H9 (cell line): ENCODE results near the gene NR1H2. TPM values are rescaled to one million over a fixed set of nuclear protein-coding genes. Genes with fewer than 3 reads are reported as not detected.

Experiments
- DNase-seq: peaks from one replicate; pipeline ENCODE4 v3.0.0-alpha.2; 2017
- H2AFZ ChIP-seq: one replicate; pipeline ENCODE4 v1.6.1; 2013; ENCODE audit warnings: mild to moderate bottlenecking, low read length, control low read depth, moderate library complexity
- H2AK5ac ChIP-seq: 2 replicates; pipeline ENCODE4 v1.6.1; 2013; ENCODE audit warnings: low read length, control low read depth, mixed read lengths; ENCODE audit not compliant: insufficient read length
- H2BK120ac ChIP-seq: one replicate; pipeline ENCODE4 v1.6.1; 2013; ENCODE audit warnings: low read depth, mild to moderate bottlenecking, low read length, control low read depth, inconsistent platforms; ENCODE audit not compliant: poor library complexity, severe bottlenecking
- H2BK12ac ChIP-seq: 2 replicates; pipeline ENCODE4 v1.6.1; 2013; ENCODE audit warnings: low read length, control low read depth, mixed read lengths, low read depth; ENCODE audit not compliant: insufficient read length
- H2BK15ac ChIP-seq: 2 replicates; pipeline ENCODE4 v1.6.1; 2013; ENCODE audit warnings: low read depth, low read length, control low read depth
- H2BK20ac ChIP-seq: one replicate; pipeline ENCODE4 v1.6.1; 2013; ENCODE audit warnings: low read depth, mild to moderate bottlenecking, low read length, control low read depth, inconsistent platforms; ENCODE audit not compliant: poor library complexity, severe bottlenecking
- H2BK5ac ChIP-seq: 2 replicates; pipeline ENCODE4 v1.6.1; 2013; ENCODE audit warnings: low read length, control low read depth, mixed read lengths; ENCODE audit not compliant: insufficient read length
- H3K14ac ChIP-seq: 2 replicates; pipeline ENCODE4 v1.6.1; 2013; ENCODE audit warnings: low read length, control low read depth; ENCODE audit not compliant: insufficient read depth
- H3K18ac ChIP-seq: 2 replicates; pipeline ENCODE4 v1.6.1; 2013; ENCODE audit warnings: low read depth, mild to moderate bottlenecking, mixed read lengths, low read length, control low read depth; ENCODE audit not compliant: insufficient read length
- H3K23ac ChIP-seq: 2 replicates; pipeline ENCODE4 v1.6.1; 2013; ENCODE audit warnings: low read length, control low read depth, mixed read lengths, low read depth; ENCODE audit not compliant: insufficient read length
- H3K23me2 ChIP-seq: 2 replicates; pipeline ENCODE4 v1.6.1; 2013; ENCODE audit warnings: low read depth, mild to moderate bottlenecking, mixed read lengths, low read length, control low read depth; ENCODE audit not compliant: insufficient read length, poor library complexity, severe bottlenecking
- H3K27ac ChIP-seq: 2 replicates; pipeline ENCODE4 v1.5.1; 2013; ENCODE audit warnings: low read length, control low read depth, mixed read lengths, low read depth; ENCODE audit not compliant: insufficient read length
- H3K27me3 ChIP-seq: 2 replicates; pipeline ENCODE4 v1.6.1; 2013; ENCODE audit warnings: low read length, control low read depth, inconsistent platforms; ENCODE audit not compliant: insufficient read depth
- H3K4ac ChIP-seq: 2 replicates; pipeline ENCODE4 v1.6.1; 2013; ENCODE audit warnings: low read depth, mild to moderate bottlenecking, control low read depth, inconsistent platforms, low read length, moderate library complexity
- H3K4me1 ChIP-seq: 2 replicates; pipeline ENCODE4 v1.6.1; 2013; ENCODE audit warnings: low read length, control low read depth, inconsistent platforms; ENCODE audit not compliant: insufficient read depth
- H3K4me2 ChIP-seq: 2 replicates; pipeline ENCODE4 v1.6.1; 2013; ENCODE audit warnings: low read length, control low read depth, mixed read lengths; ENCODE audit not compliant: insufficient read length, insufficient read depth
- H3K56ac ChIP-seq: 2 replicates; pipeline ENCODE4 v1.6.1; 2013; ENCODE audit warnings: low read depth, mild to moderate bottlenecking, mixed read lengths, low read length, control low read depth; ENCODE audit not compliant: insufficient read length
- H3K79me1 ChIP-seq: 2 replicates; pipeline ENCODE4 v1.6.1; 2013; ENCODE audit warnings: low read depth, mild to moderate bottlenecking, moderate library complexity, low read length, control low read depth, inconsistent platforms; ENCODE audit not compliant: insufficient read depth, poor library complexity, severe bottlenecking
- H3K79me2 ChIP-seq: 2 replicates; pipeline ENCODE4 v1.6.1; 2013; ENCODE audit warnings: low read length, control low read depth, inconsistent platforms; ENCODE audit not compliant: insufficient read depth
- H3K9ac ChIP-seq: 2 replicates; pipeline ENCODE4 v1.6.1; 2013; ENCODE audit warnings: low read length, control low read depth, mixed read lengths; ENCODE audit not compliant: insufficient read length; ENCODE audit errors: extremely low read depth
- H3K9me3 ChIP-seq: one replicate; pipeline ENCODE4 v1.6.1; 2013; ENCODE audit warnings: low read depth, low read length, inconsistent platforms; ENCODE audit not compliant: control insufficient read depth
- H3T11ph ChIP-seq: one replicate; pipeline ENCODE4 v1.6.1; 2013; ENCODE audit warnings: mild to moderate bottlenecking, low read length, control low read depth, inconsistent platforms
- H4K20me1 ChIP-seq: one replicate; pipeline ENCODE4 v1.6.1; 2013; ENCODE audit not compliant: control insufficient read depth, insufficient read length, insufficient read depth
- H4K5ac ChIP-seq: 2 replicates; pipeline ENCODE4 v1.6.1; 2013; ENCODE audit warnings: low read depth, mild to moderate bottlenecking, mixed read lengths, low read length, control low read depth; ENCODE audit not compliant: insufficient read length
- H4K8ac ChIP-seq: replicated peaks from 2 replicates; pipeline ENCODE4 v1.6.1; 2013; ENCODE audit warnings: low read length, control low read depth, mixed read lengths, low read depth; ENCODE audit not compliant: insufficient read length
- H4K91ac ChIP-seq: 2 replicates; pipeline ENCODE4 v1.6.1; 2013; ENCODE audit warnings: low read depth, mild to moderate bottlenecking, moderate library complexity, mixed read lengths, low read length, control low read depth; ENCODE audit not compliant: insufficient read length
- H3K27ac Mint-ChIP-seq, 3 experiments: 2 replicates in 2 of 3; 3 replicates in 1 of 3; pipeline ENCODE4 v1.8.0; 2020 to 2021; ENCODE audit warnings: mixed read lengths in 3 of 3, mild to moderate bottlenecking in 1 of 3, moderate library complexity in 1 of 3
- H3K27me3 Mint-ChIP-seq: 2 replicates; pipeline ENCODE4 v1.8.0; 2021; ENCODE audit warnings: low read depth, mild to moderate bottlenecking, moderate library complexity, mixed read lengths
- H3K36me3 Mint-ChIP-seq, 3 experiments: 2 replicates in 2 of 3; 3 replicates in 1 of 3; pipeline ENCODE4 v1.8.0; 2020 to 2021; ENCODE audit warnings: low read depth in 3 of 3, mixed read lengths in 3 of 3; ENCODE audit not compliant: insufficient read depth in 1 of 3
- H3K4me1 Mint-ChIP-seq, 2 experiments: 2 replicates each; pipeline ENCODE4 v1.8.0; 2020; ENCODE audit warnings: mixed read lengths in 2 of 2
- H3K4me3 Mint-ChIP-seq, 2 experiments: 2 replicates in 1 of 2; 3 replicates in 1 of 2; pipeline ENCODE4 v1.8.0; 2020 to 2021; ENCODE audit warnings: mild to moderate bottlenecking in 2 of 2, mixed read lengths in 2 of 2, moderate library complexity in 1 of 2
- H3K9me3 Mint-ChIP-seq, 2 experiments: 2 replicates in 1 of 2; 3 replicates in 1 of 2; pipeline ENCODE4 v1.8.0; 2020; ENCODE audit warnings: mild to moderate bottlenecking in 2 of 2, mixed read lengths in 2 of 2, moderate library complexity in 1 of 2
- CTCF ChIP-seq: fragments of 200-600 bp; sonication (generic); conservative IDR thresholded peaks from 3 replicates; pipeline ENCODE4 v1.8.0; 2021; ENCODE audit warnings: antibody characterized with exemption, mild to moderate bottlenecking
- WGBS: extraction: QIAGEN DNeasy Blood & Tissue Kit; methylation state at CpG from one replicate; pipeline ENCODE4 v1.1.7; 2013; ENCODE audit warnings: missing lambda C conversion rate, low lambda C conversion rate, mixed read lengths; ENCODE audit not compliant: insufficient read length; ENCODE audit errors: extremely low coverage; 5-methylcytosine and 5-hydroxymethylcytosine counted together
- total RNA-seq: library from RNA; stranded (reverse); gene quantifications from 2 replicates; pipeline ENCODE4 v1.2.1, GENCODE V29; 2021

NR1H2 gene
- total RNA-seq, 1 experiment from 2014 or later = 33.2 TPM

GRCh38 chr19:50394017-50394416 is 17.8 kb downstream of the NR1H2 start:
- Histone ChIP-seq H3K23me2 (no peaks in the 10 kb centered on the region), H4K20me1 (no peaks in the 10 kb centered on the region), H3K9me3 (no peaks in the 10 kb centered on the region), H3K27ac (no peak overlapping the region), H3K27me3 (no peaks in the 10 kb centered on the region), H3K14ac (no peak overlapping the region), H2BK20ac (no peak overlapping the region), H4K5ac (no peak overlapping the region), H4K91ac (no peak overlapping the region), H2AK5ac (no peak overlapping the region), H3K79me2 (peaks cover 2% of the 10 kb centered on the region; the same call in 1 of the 2 replicates), H3K56ac (no peak overlapping the region), H3K4me1 (no peaks in the 10 kb centered on the region), H2AFZ (no peak overlapping the region), H3T11ph (no peak overlapping the region), H3K4ac (no peak overlapping the region), H3K4me2 (no peak overlapping the region), H2BK12ac (no peak overlapping the region), H3K9ac (no peak overlapping the region), H2BK120ac (no peak overlapping the region), H3K23ac (no peak overlapping the region), H2BK5ac (no peak overlapping the region), H4K8ac (no peak overlapping the region), H3K79me1 (peaks cover 4% of the 10 kb centered on the region), H3K18ac (no peak overlapping the region), H2BK15ac (no peak overlapping the region)
- H3K4me3 Mint-ChIP-seq = no peak overlapping the region
- H3K27me3 Mint-ChIP-seq = no peaks in the 10 kb centered on the region
- no CpG with 5 or more reads among the region's 9 CpGs for WGBS
- TF ChIP-seq CTCF = no peak
- peaks cover 20 to 24% of the 10 kb centered on the region in 2 experiments for H3K9me3 Mint-ChIP-seq
- H3K36me3 Mint-ChIP-seq = peaks cover 47 to 62% (median 57%) of the 10 kb centered on the region in 3 experiments
- H3K4me1 Mint-ChIP-seq = no peaks in the 10 kb centered on the region
- no peak overlapping the region; a peak in 1 of 7 replicates for H3K27ac Mint-ChIP-seq
- DNase-seq = no peak
